Measurements from ENCODE around the gene LAMC1. TPM values are rescaled to one million over a fixed set of nuclear protein-coding genes. Genes with fewer than 3 reads are reported as not detected.

Gene LAMC1
- total and polyA plus RNA-seq, 12 donors, result 22.1 to 160 (median 115) TPM

GRCh38 chr1:183193963-183194525, 170.8 kb downstream of the LAMC1 start:
- H3K9me3 ChIP-seq, result no peaks in the 10 kb centered on the region
- H3K36me3 ChIP-seq, result no peaks in the 10 kb centered on the region
- no peaks in the 10 kb centered on the region for H3K27me3 ChIP-seq
- H3K27ac ChIP-seq, result no peak overlapping the region
- intact Hi-C loops (cut with DNase I), result no loop called here
- H3K4me1 ChIP-seq, result peaks cover 0 to 11% (median 0%) of the 10 kb centered on the region in 9 donors
- 95 to 97% methylated on average over 4 of the region's 4 CpGs for WGBS, 2 donors
- DNase-seq, result no peak
- no peak for TF ChIP-seq CTCF (IDR thresholded peaks at IDR 0.05)
- no peak for ATAC-seq
- H3K4me3 ChIP-seq, result no peak overlapping the region

GRCh38 chr1:183194527-183195141, 171.4 kb downstream of the LAMC1 start:
- no peak for TF ChIP-seq CTCF (IDR thresholded peaks at IDR 0.05)
- DNase-seq, result no peak

GRCh38 chr1:183195142-183195574, 171.9 kb downstream of the LAMC1 start:
- no peak for TF ChIP-seq CTCF (IDR thresholded peaks at IDR 0.05)
- Histone ChIP-seq H3K4me3 (no peak overlapping the region), H3K9me3 (no peaks in the 10 kb centered on the region), H3K36me3 (no peaks in the 10 kb centered on the region), H3K27me3 (no peaks in the 10 kb centered on the region), H3K4me1 (peaks cover 0 to 11% (median 0%) of the 10 kb centered on the region in 9 donors), H3K27ac (peak overlapping the region in 1 of 10 donors; percentile 50)
- intact Hi-C loops (cut with DNase I), result no loop called here
- 50 to 64% methylated on average over 3 of the region's 3 CpGs for WGBS, 2 donors
- ATAC-seq (peak in 1 of 8 donors; percentile 59), DNase-seq (no peak)

More at GRCh38 chr1:183194527-183195141, 171.4 kb downstream of the LAMC1 start:
- intact Hi-C loops (cut with DNase I), result no loop called here
- no peaks in the 10 kb centered on the region for H3K27me3 ChIP-seq
- H3K4me3 ChIP-seq, result no peak overlapping the region
- H3K9me3 ChIP-seq, result no peaks in the 10 kb centered on the region
- 72 to 77% methylated on average over 1 of the region's 1 CpG for WGBS, 2 donors
- H3K27ac ChIP-seq, result peak overlapping the region in 1 of 10 donors; percentile 50
- no peak for ATAC-seq
- H3K4me1 ChIP-seq, result peaks cover 0 to 11% (median 0%) of the 10 kb centered on the region in 9 donors
- no peaks in the 10 kb centered on the region for H3K36me3 ChIP-seq

Other genes starting within 250 kb of the LAMC1 start
- 10 to 100 TPM in 1 of 10 donors, 1 to 10 TPM in 9; 1.8 to 26.5 (median 3.6) TPM for gene NPL, start 233.6 kb upstream of the LAMC1 start, total RNA-seq
- 1 to 10 TPM; 1.4 to 3.2 TPM for gene NPL, start 233.6 kb upstream of the LAMC1 start, polyA plus RNA-seq
- gene DHX9, start 184.1 kb upstream of the LAMC1 start, total RNA-seq, result 10 to 100 TPM; 48.0 to 69.4 (median 55.2) TPM
- 10 to 100 TPM; 19.5 to 62.9 TPM for gene DHX9, start 184.1 kb upstream of the LAMC1 start, polyA plus RNA-seq
- not detected for gene SHCBP1L, start 70.3 kb upstream of the LAMC1 start, total RNA-seq
- under 1 TPM in 1 of 2 donors, not detected in 1; 0.09 TPM for gene SHCBP1L, start 70.3 kb upstream of the LAMC1 start, polyA plus RNA-seq
- gene LAMC2, start 162.8 kb downstream of the LAMC1 start, total RNA-seq, result 1 to 10 TPM in 6 of 10 donors, under 1 TPM in 4; 0.53 to 8.8 (median 1.6) TPM
- gene LAMC2, start 162.8 kb downstream of the LAMC1 start, polyA plus RNA-seq, result 1 to 10 TPM; 1.2 to 3.0 TPM